Thyroid gland (tissue), 4 donors: ENCODE measurements around the gene WAPL.

Experiments used
- CTCF ChIP-seq, 6 experiments: fragments of 200-600 bp in 3 of 6; fragments of 450-650 bp in 3 of 6; sonication (generic) in 3 of 6; IDR thresholded peaks; one replicate each; pipeline ENCODE4 v1.5.1; 2016 to 2019; ENCODE audit warnings: antibody characterized with exemption in 6 of 6, mild to moderate bottlenecking in 2 of 6, inconsistent platforms in 1 of 6, moderate library complexity in 1 of 6
- POLR2A ChIP-seq, 2 donors: fragments of 450-650 bp; IDR thresholded peaks; one replicate each; pipeline ENCODE4 v1.6.1; 2017; ENCODE audit warnings: antibody characterized with exemption in 2 of 2, mild to moderate bottlenecking in 2 of 2, moderate library complexity in 1 of 2

- TF ChIP-seq CTCF (IDR thresholded peaks at IDR 0.05) (no peak), POLR2A (IDR thresholded peaks at IDR 0.05) (no peak)
Observed at GRCh38 chr10:86388119-86388704, 133.4 kb downstream of the WAPL start.
